GM19043 (cell line): Measurements from ENCODE around the gene HIGD1A.

Experiments
- ATAC-seq: cut with Tn5 transposase; IDR thresholded peaks from one replicate; pipeline ENCODE4 v1.9.1; 2021; ENCODE audit warnings: low read depth; ENCODE audit not compliant: unreplicated experiment

HIGD1A gene

GRCh38 chr3:42762046-42762724 lies 42.1 kb downstream of the HIGD1A start:
- ATAC-seq: no peak

- no peak for ATAC-seq
Observed at GRCh38 chr3:42758126-42758525, 46.2 kb downstream of the HIGD1A start.

- ATAC-seq: no peak
Observed at GRCh38 chr3:42756681-42757213, 47.5 kb downstream of the HIGD1A start.

GRCh38 chr3:42755681-42756578 lies 48.4 kb downstream of the HIGD1A start:
- ATAC-seq: no peak

- no peak for ATAC-seq
Observed at GRCh38 chr3:42753757-42754156, 50.5 kb downstream of the HIGD1A start.

- no peak for ATAC-seq
Observed at GRCh38 chr3:42752961-42753360, 51.3 kb downstream of the HIGD1A start.

- ATAC-seq: no peak
Observed at GRCh38 chr3:42752441-42752840, 51.8 kb downstream of the HIGD1A start.

- ATAC-seq: no peak
Observed at GRCh38 chr3:42751609-42752008, 52.7 kb downstream of the HIGD1A start.

GRCh38 chr3:42750834-42751233 lies 53.5 kb downstream of the HIGD1A start:
- no peak for ATAC-seq

- no peak for ATAC-seq
Observed at GRCh38 chr3:42749753-42750231, 54.5 kb downstream of the HIGD1A start.

- no peak for ATAC-seq
Observed at GRCh38 chr3:42749025-42749752, 55.1 kb downstream of the HIGD1A start.

- ATAC-seq: no peak
Observed at GRCh38 chr3:42747581-42747980, 56.7 kb downstream of the HIGD1A start.

GRCh38 chr3:42746455-42747450 lies 57.5 kb downstream of the HIGD1A start:
- ATAC-seq: no peak

GRCh38 chr3:42745776-42746454 lies 58.4 kb downstream of the HIGD1A start:
- no peak for ATAC-seq

- no peak for ATAC-seq
Observed at GRCh38 chr3:42745291-42745745, 59.0 kb downstream of the HIGD1A start.

- ATAC-seq: no peak
Observed at GRCh38 chr3:42743204-42743995, 60.9 kb downstream of the HIGD1A start.

GRCh38 chr3:42742688-42743087 lies 61.6 kb downstream of the HIGD1A start:
- no peak for ATAC-seq

GRCh38 chr3:42742259-42742658 lies 62.0 kb downstream of the HIGD1A start:
- no peak for ATAC-seq
